KMS-11 (cell line): ENCODE results near the gene MTG1.

Source experiments
- H2AFZ ChIP-seq: fragments of 200-600 bp; sonication (generic); 2 replicates; pipeline ENCODE4 v1.6.1; 2016; ENCODE audit warnings: antibody characterized with exemption, mixed run types, low read depth
- H3K27ac ChIP-seq: fragments of 200-600 bp; sonication (generic); 2 replicates; pipeline ENCODE4 v1.6.1; 2016; ENCODE audit warnings: mild to moderate bottlenecking, mixed run types
- H3K27me3 ChIP-seq: fragments of 200-600 bp; sonication (generic); 2 replicates; pipeline ENCODE4 v1.6.1; 2017; ENCODE audit warnings: mild to moderate bottlenecking, low read depth, mixed run types, moderate library complexity; ENCODE audit not compliant: insufficient read depth
- H3K36me3 ChIP-seq: fragments of 200-600 bp; sonication (generic); 2 replicates; pipeline ENCODE4 v1.6.1; 2017; ENCODE audit warnings: mild to moderate bottlenecking, mixed run types; ENCODE audit not compliant: insufficient read depth
- H3K4me1 ChIP-seq: fragments of 200-600 bp; sonication (generic); 2 replicates; pipeline ENCODE4 v1.6.1; 2016; ENCODE audit warnings: mild to moderate bottlenecking, low read depth, mixed run types; ENCODE audit not compliant: poor library complexity, severe bottlenecking
- H3K4me2 ChIP-seq: fragments of 200-600 bp; sonication (generic); 2 replicates; pipeline ENCODE4 v1.7.0; 2016; ENCODE audit warnings: mild to moderate bottlenecking, mixed run types
- H3K4me3 ChIP-seq: fragments of 200-600 bp; sonication (generic); IDR thresholded peaks from 2 replicates; pipeline ENCODE4 v1.6.1; 2017; ENCODE audit warnings: low read depth, low read length, mixed read lengths; ENCODE audit not compliant: insufficient read depth
- H3K79me2 ChIP-seq: fragments of 200-600 bp; sonication (generic); 2 replicates; pipeline ENCODE4 v1.6.1; 2016; ENCODE audit warnings: low read depth, mixed run types; ENCODE audit not compliant: insufficient read depth
- H3K9ac ChIP-seq: fragments of 200-600 bp; sonication (generic); 2 replicates; pipeline ENCODE4 v1.6.1; 2016; ENCODE audit warnings: mild to moderate bottlenecking, mixed run types
- H4K20me1 ChIP-seq: fragments of 200-600 bp; sonication (generic); 2 replicates; pipeline ENCODE4 v1.6.1; 2016; ENCODE audit warnings: mild to moderate bottlenecking, mixed run types; ENCODE audit not compliant: insufficient read depth
- CTCF ChIP-seq: fragments of 200-600 bp; sonication (generic); conservative IDR thresholded peaks from 2 replicates; pipeline ENCODE4 v1.6.1; 2017; ENCODE audit warnings: low read depth, mild to moderate bottlenecking, antibody characterized with exemption, low read length, moderate library complexity, mixed read lengths

MTG1 gene

GRCh38 chr10:133358162-133358924 lies 35.6 kb upstream of the MTG1 start:
- Histone ChIP-seq H3K9ac (no peak overlapping the region), H3K4me1 (no peaks in the 10 kb centered on the region), H2AFZ (no peak overlapping the region), H3K79me2 (no peaks in the 10 kb centered on the region), H3K4me2 (no peak overlapping the region), H4K20me1 (no peaks in the 10 kb centered on the region), H3K27ac (no peak overlapping the region), H3K4me3 (no peak overlapping the region), H3K27me3 (no peaks in the 10 kb centered on the region), H3K36me3 (no peaks in the 10 kb centered on the region)
- no peak for TF ChIP-seq CTCF

- Histone ChIP-seq H3K9ac (no peak overlapping the region), H3K4me3 (no peak overlapping the region), H4K20me1 (no peaks in the 10 kb centered on the region), H3K27ac (no peak overlapping the region), H3K4me2 (no peak overlapping the region), H3K4me1 (no peaks in the 10 kb centered on the region), H3K36me3 (no peaks in the 10 kb centered on the region), H2AFZ (no peak overlapping the region), H3K27me3 (no peaks in the 10 kb centered on the region), H3K79me2 (no peaks in the 10 kb centered on the region)
- no peak for TF ChIP-seq CTCF
Observed at GRCh38 chr10:133358925-133359310, 35.0 kb upstream of the MTG1 start.

GRCh38 chr10:133359554-133359971 lies 34.4 kb upstream of the MTG1 start:
- H3K4me1 ChIP-seq: no peaks in the 10 kb centered on the region
- H3K36me3 ChIP-seq: no peaks in the 10 kb centered on the region
- H3K4me3 ChIP-seq: no peak overlapping the region
- H3K27me3 ChIP-seq: no peaks in the 10 kb centered on the region
- no peak overlapping the region for H3K4me2 ChIP-seq
- no peaks in the 10 kb centered on the region for H4K20me1 ChIP-seq
- H3K79me2 ChIP-seq: no peaks in the 10 kb centered on the region
- H3K27ac ChIP-seq: no peak overlapping the region
- no peak overlapping the region for H3K9ac ChIP-seq
- no peak overlapping the region for H2AFZ ChIP-seq
- no peak for TF ChIP-seq CTCF

- Histone ChIP-seq H2AFZ (no peak overlapping the region), H3K4me3 (no peak overlapping the region), H3K9ac (no peak overlapping the region), H3K79me2 (no peaks in the 10 kb centered on the region), H3K4me1 (no peaks in the 10 kb centered on the region), H4K20me1 (no peaks in the 10 kb centered on the region), H3K36me3 (no peaks in the 10 kb centered on the region), H3K27ac (no peak overlapping the region), H3K27me3 (no peaks in the 10 kb centered on the region), H3K4me2 (no peak overlapping the region)
- TF ChIP-seq CTCF: no peak
Observed at GRCh38 chr10:133359972-133360610, 33.9 kb upstream of the MTG1 start.
